Measurements from ENCODE around the gene CD86.
"Not testable (repeated sequence)": the region's sequence is repeated elsewhere in the genome, so short reads cannot be mapped to it uniquely, and the experiment has no call there.

The CD86 gene, protein sequence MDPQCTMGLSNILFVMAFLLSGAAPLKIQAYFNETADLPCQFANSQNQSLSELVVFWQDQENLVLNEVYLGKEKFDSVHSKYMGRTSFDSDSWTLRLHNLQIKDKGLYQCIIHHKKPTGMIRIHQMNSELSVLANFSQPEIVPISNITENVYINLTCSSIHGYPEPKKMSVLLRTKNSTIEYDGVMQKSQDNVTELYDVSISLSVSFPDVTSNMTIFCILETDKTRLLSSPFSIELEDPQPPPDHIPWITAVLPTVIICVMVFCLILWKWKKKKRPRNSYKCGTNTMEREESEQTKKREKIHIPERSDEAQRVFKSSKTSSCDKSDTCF

DNA sequence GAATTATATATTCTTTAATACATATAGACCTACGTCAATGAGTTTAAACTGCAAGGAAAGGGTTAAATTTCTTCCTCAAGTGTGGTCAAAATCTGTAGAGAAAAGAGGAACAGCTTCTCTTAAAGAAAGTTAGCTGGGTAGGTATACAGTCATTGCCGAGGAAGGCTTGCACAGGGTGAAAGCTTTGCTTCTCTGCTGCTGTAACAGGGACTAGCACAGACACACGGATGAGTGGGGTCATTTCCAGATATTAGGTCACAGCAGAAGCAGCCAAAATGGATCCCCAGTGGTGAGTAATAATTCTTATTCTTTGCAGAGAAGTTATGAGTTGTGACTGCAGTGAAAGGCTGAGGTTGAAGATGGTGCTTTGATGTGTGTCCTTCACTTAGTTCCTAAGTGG lies at the start of gene CD86:
Gene CD86 (plus strand): TSS at position 148 of the 400 bp plus-strand sequence. CDS start 128 bp downstream, at position 276.
- peak in 1 of 2 donors; percentile 51 for DNase-seq

DNA sequence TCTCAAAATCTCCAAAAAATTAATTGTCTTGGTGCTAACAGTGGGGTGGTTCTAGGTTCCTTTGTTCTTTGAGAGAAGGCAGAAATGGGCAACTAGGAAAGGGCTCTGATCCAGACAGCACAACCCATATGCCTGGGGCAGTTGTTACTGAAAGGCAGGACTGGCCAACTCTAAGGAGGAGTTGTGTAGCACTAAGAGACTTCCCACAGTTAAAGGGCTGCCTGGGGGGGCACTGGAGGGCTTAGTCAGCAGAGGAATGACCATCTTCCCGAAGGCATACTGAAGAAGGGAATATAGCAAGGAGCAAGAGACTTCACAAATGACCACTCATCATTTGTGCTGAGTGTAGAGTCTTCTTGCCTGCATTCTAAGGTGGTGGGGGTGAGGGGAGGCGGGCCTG lies 48.9 kb upstream of the CD86 start:
- no peak for DNase-seq

DNA sequence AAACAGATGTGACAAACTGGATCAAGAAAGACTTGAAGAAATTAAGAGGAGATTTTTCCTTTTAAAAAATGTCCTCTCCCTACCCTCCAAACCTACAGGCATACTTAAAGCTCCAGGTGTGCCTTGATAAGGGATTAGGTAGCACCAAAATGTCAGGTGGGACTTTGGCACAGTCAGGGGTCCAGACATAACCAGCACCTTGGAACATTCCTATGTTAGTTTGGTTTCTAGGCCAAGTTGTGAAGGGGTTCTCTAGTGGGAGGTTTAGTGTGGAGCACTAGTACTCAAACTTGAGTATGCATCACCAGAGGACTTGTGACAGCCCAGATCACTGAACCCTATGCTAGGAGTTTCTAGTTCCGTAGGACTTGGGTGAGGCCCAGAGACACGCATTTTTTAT lies 47.0 kb upstream of the CD86 start:
- no peak for DNase-seq

DNA sequence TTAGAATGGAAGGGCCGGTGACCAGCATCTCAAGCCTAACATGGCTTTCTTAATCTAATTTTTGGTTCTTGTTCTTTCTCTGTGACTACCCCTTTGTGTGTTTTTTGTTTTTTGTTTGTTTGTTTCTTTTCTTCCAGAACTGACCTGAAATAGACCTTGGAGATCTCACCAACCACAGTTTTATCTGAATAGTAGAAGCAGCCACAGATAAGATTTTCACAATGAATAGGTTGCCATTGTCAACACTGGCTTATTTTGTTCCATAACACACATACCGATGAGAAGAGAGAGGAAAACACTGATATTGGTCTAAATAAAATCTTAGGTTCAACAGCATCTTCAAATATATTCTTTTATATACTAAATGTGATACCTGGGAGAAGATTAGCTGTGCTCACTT lies 44.7 kb upstream of the CD86 start:
- DNase-seq, result no peak

DNA sequence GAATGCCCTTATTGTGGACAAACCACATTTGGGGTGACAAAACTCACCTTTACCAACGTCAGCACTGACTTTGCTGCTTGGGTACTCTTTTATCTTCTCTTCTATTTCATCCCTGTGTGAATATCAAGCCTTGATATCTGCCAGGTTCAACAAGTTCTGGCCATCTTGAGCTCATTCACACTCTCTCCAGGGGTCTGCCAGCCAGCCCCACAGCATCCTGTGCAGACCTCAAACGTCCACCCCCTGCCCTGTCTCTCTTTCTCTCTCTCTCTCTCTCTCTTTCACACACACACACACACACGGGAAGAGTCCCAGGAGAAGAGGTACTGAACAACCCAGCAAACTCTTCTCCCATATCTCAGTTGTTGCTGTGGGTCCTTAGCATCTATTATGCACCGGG lies 43.8 kb upstream of the CD86 start:
- DNase-seq, result no peak

DNA sequence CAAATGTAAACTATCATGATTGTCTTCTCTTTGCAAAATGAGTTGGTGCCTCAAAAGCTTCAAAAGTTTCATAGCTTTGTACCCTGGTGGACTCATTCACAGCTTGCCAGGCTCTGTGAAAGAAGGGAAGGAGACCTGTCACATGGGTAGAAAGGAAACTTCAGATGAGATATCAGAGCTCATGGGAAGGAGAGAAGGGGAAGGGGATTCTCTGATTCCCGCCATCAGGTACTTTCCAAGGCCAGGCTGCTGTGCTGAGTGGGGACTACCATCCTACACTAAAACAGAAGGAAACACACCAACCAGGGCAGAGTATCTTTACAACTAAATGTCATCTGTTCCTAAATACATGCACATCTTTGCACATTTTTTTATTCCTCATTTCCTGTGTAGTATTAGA lies 42.3 kb upstream of the CD86 start:
- no peak for DNase-seq

DNA sequence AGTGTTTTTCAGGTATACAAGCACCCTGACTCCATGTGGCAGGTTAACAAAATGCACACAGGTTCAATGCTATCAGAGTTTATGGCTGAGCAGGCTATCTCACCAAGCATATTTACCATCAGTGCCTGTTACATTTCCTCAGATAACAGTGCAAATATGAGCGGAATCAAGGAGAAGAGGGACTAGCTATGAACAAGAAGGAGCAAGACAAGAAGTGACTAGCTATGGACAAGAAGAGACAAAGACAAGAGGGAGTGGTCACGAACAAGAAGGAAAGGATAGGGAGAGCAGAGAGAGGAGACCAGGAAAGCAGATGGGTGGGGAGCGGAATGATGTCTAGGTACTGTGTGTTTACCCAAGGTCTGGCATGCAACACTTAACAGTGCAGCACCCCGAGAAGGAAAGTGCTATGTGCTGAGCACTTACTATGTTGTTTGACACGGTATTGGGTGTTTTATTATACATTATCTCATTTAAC lies 41.7 kb upstream of the CD86 start:
- DNase-seq, result no peak

DNA sequence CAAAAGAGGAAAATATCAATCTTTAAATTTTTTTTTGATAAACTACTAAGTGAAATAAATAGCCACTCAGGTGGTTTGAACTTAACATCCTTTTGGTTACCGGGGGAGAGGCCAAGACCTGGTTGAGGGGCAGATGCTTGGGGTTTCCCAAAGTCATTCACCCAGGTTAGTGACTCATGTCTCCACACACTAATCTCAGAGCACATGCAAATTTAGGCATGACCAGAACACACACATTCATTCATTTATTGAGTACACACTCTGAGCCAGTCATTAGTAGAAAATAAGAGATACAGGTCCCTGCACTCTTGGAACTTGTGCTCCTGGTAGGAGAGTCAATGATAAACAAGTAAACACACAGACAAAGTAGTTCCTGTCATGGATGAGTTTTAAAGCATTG lies 40.4 kb upstream of the CD86 start:
- DNase-seq, result no peak

DNA sequence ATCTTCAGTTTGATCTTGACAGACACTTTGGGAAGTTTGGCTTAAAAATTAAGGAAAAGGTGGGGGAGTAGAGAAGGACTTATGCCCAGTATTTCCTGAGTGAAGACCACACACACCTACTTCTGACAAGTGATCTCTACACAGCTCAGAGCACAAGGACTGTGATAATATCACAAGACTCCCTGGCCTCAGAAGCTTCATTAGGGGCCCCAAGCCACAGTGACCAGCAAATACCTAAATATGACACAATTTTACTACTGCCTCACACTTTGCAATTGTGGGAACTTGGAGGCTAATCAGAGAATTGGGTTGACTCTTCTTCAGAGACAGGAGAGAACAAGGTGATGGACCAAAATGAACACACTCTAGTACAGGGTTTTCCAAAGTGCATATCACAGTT lies 35.7 kb upstream of the CD86 start:
- DNase-seq, result no peak

DNA sequence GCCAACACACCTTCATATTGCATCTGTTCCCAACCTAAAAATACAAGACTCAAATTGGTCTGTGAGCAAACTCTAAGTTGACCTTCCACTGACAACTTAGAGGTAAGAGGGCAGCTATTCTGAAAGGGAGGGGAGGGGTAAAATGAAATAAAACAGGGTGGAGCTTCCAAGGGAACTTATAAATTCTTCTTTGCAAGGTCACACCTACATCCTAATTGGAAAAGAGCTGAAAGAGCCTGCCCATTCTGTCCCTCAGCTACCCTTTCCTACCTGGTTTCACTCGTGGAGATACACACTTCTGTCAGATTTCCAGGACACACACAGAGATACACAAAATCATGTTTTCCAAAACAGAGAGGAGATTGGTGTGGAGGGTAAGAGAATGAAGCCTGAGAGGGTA lies 34.1 kb upstream of the CD86 start:
- DNase-seq, result no peak

DNA sequence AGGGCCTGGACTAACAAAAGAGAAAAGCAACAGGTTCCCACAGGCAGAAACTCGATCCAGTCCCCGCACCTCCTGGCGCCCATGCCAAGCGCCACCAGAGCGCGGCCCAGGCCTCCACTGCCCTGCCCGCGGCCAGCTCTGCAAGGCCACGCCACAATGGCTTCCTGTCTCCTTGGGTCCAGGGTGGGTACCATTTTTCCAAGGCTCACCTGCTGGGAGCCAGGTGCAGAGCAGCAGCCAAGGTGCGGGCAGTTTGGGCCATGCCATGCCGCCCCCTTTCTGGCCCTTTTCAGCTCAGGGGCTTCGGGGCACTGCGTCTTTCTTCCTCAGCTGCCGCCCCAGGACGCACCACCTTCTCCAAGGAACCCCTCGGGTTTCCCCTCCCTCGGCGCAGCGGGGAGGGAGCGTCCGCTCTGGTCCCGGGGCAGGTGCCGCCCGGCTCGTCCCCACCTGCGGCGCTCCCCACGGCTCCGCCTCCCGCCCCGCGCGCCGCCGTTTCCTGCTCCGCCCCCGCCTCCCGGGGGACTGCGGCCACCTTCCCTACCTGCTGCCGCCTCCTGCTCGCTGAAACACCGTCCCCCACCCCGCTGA lies 33.3 kb upstream of the CD86 start, which contains the start of gene ILDR1:
Gene ILDR1 (minus strand): TSS at position 437 of the 591 bp plus-strand sequence. CDS start 170 bp downstream, at position 267.
- no peak for DNase-seq

DNA sequence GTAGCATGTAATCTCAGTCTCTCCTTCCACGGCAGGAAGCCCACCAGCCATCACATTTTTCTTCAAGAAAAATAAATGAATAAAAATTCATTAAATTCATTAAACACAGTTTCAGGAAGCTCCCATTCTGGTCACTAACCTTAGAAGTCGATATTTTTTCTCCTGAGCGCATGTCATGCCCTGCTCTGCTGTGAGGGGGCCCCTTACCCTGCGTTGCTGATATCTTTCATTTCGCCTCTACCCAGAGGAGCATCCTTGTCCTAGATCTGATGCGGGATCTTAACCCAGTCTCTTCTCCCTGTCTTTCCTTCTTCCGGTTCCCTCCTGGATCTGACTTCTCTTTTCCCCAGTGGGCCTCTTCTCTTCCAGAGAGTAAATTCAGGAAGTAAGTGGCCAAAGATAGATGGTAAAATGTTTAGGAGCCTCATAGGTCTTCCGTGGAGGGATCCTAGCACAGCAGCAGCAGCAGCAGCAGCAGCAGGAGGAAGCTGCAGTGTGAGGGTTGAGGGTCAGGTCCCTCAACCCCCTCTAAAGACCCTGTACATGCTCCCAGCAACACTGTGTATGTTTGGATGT lies 31.7 kb upstream of the CD86 start:
- DNase-seq, result no peak

DNA sequence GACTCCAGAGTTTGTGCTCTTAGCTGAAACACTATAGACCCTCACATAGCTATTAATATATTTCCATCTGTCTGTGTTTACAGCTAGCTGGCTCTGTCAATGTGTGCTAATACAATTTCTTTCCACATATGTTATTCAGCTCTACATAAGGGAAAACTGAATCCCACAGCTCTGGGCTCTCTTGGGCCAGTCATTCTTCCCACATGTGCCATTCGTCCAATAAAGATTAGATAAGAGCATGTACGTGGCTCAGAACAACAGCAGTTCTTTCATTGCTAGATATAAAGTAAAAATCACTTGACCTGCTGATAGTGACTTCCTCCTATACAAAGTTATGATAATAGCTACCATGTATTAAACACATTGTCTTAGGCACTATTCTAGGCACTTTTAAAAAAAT lies 30.4 kb upstream of the CD86 start:
- DNase-seq, result no peak

DNA sequence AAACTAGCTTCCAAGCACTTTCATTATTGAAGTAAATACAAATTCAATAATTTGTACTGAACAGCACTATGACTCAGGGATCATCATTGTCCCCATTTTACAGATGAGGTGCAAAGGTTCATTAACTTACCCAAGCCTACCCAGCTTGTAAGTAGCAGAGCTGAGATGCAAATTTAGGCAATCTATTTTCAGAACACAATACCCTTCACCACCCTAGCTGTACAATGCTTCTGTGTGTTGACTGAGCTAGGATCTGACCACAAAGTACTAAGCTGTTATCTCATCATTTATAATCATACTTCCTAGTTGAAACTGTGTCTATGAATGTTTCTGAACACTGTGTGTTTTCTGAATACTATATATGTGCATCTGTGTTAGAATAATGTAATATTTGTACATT lies 29.9 kb upstream of the CD86 start:
- DNase-seq, result no peak

DNA sequence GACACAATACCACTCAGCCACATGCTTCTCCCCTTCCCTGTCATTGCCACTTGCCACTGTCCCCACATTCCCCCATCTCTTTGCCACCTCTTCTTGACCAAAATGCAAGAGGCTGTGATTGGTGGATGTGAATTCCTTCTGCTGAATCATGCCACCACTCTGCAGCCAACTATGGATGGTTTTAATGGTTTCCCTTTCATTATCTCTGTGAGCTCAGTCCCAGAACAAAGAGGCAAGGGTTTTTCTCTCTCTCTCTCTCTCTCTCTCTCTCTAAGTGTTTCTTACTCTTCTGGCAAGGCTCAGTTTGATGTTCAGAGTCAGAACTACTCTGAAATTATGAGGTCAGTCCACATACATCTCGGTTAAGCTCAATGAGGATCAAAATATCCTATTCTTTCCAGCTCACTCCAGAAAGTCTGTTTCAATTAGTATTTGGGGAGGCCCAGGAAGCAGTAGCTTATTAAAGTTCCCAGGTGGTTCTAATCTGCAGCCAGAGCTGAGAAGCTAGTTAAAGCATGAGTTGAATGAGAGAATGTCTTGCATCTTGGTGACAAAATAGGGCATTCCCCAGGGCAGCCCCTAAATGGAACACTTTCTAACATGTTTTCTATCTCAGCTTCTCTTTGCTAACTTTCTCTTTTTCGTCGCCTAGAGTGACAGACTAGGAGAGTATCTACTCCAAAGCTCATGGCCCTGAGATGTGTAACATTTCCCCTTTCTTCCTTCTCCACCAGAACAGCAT lies 24.6 kb upstream of the CD86 start:
- peak in 1 of 2 donors; percentile 55 for DNase-seq

DNA sequence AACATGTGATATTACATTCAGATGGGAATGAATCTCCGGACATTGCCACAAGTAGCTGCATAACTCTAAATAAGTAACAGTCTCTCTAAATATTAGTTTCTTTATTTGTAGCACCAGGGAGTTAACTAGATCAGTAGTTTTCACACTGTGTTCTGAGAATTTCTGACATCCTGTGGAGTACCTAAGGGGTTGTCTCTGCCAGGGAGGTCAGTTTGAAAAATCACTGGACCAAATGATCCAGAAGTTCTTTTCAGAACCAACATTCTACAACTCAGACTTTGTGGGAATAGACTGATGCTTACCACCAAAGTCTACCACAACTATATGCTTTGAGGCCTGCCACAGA lies 24.1 kb upstream of the CD86 start:
- no peak for DNase-seq

DNA sequence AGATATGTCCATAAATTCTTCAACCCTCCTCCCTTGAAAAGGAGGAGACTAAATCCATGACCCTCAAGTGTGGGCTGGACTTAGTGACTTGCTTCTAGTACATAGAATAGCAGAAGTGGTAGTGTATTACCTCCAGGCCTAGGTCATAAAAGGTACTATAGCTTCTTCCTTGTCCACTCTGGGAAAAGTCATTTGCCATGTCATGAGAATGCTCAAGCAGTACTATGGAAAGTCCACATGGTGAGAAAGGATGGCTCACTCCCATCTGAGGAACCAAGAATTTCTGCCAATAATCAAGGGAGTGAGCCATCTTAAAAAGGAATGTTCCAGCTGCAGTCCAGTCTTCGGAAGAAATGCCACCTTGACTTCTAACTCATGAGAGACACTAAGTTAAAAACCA lies 22.6 kb upstream of the CD86 start:
- DNase-seq, result no peak

DNA sequence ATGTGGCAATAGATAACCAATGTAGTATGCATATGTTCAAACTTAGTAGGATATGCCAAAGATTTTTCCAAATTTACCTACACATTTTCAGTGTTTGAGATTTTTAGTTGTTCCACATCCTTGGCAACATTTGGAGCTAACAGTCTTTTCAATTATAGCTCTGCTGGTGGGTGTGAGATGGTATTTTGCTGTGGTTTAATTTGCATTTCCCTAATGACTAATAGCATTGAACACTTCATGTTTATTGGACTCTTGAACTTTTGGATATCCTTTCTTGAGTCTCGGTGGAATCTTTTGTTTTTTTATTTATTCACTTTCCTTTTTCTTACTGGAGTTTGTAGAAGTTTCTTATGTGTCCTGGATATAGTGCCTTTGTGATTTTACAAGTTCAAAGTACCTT lies 22.1 kb upstream of the CD86 start:
- no peak for DNase-seq

DNA sequence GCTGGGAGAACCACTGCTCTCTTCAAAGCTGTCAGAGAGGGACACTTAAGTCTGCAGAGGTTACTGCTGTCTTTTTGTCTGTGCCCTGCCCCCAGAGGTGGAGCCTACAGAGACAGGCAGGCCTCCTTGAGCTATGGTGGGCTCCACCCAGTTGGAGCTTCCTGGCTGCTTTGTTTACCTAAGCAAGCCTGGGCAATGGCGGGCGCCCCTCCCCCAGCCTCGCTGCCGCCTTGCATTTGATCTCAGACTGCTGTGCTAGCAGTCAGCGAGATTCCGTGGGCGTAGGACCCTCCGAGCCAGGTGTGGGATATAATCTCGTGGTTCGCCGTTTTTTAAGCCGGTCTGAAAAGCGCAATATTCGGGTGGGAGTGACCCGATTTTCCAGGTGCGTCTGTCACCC lies 7.9 kb upstream of the CD86 start:
- not testable (repeated sequence) for DNase-seq

DNA sequence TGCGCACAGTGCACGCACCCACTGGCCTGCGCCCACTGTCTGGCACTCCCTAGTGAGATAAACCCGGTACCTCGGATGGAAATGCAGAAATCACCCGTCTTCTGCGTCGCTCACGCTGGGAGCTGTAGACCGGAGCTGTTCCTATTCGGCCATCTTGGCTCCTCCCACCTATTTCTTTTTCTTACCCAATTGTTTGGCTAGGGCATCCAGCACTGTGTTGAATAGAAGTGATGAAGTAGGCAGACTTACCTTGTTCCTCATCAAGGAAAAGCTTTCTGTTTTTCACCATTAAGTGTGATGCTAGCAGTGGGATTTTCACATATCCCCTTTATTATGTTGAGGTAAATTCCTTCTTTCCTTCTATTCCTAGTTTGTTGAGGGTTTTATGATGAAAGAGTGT lies 7.4 kb upstream of the CD86 start:
- not testable (repeated sequence) for DNase-seq

DNA sequence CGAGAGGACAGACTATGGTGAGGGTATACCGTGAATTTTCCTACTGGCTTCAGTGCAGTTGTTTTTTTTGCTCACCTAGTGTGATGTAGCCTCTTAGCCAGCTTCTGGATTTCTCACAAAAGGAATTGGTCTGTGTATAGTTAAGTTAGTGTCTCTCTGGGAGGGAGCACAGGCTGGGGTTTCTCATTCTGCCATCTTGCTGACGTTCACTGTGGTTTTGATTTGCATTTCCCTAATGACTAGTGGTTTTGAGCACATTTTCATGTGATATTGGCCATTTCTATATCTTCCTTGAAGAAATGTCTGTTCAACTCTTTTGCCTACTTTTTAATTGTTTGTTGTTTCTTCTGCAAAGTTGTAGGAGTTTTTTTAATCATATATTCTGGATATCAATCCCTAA lies 2.2 kb upstream of the CD86 start:
- no peak for DNase-seq

DNA sequence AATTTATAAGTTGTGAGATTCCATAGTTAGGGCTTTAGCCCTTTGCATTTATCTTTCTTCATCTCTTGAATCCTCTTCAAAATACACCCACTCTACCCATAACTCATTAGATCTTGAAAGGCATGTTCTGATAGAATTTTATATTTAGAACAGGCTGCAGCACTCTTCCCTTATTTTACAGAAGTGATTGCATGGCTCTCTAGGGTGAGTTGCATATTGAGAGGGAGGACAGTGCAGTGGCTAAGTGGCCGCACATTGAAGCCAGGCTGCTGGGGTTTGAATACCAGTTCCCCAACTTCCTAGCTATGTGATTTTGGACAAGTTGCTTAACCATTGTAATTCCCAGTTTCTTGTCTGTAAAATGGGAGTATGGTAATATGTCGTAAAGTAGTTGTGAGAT lies 2.5 kb downstream of the CD86 start:
- DNase-seq, result no peak

DNA sequence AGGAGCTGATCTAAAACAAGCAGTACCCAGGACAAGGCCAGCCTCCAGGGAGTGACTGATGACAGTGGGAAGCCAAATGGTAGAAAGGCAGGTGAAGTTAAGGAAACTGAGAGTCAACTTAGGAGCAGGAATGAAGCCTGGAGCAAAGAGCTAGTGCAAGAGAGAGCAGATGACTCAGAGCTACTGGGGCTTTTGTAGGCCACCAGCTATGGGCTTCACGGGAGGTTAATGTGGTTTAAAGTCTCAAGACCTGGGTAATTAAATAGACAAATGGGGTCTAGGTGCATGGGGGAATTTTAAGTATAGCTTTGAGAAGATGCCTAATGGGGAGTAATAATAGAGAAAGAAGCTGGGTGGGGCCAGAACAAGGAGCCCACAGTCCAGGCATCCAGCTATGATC lies 3.1 kb downstream of the CD86 start:
- no peak for DNase-seq
